Mucosa of descending colon (tissue), 3 donors: ENCODE data around the gene CELA2A. TPM values are rescaled to one million over a fixed set of nuclear protein-coding genes. Genes with fewer than 3 reads are reported as not detected.
A peak's percentile ranks its signal among the peaks of the same experiment; 100 is the strongest.
"Not testable (repeated sequence)": the region's sequence is repeated elsewhere in the genome, so short reads cannot be mapped to it uniquely, and the experiment has no call there.

ENCODE experiments used
- ATAC-seq: fragments of 200-7000 bp; cut with Tn5 transposase; one replicate; pipeline ENCODE4 v1.9.1; 2020; ENCODE audit warnings: mild to moderate bottlenecking, moderate library complexity
- DNase-seq, 3 donors: peaks; one replicate each; pipeline ENCODE4 v3.0.0-alpha.2; 2020
- H3K36me3 ChIP-seq: fragments of 200-600 bp; one replicate; pipeline ENCODE4 v1.8.0; 2021; ENCODE audit warnings: low read depth, mild to moderate bottlenecking
- H3K4me1 ChIP-seq: fragments of 200-600 bp; one replicate; pipeline ENCODE4 v1.8.0; 2021; ENCODE audit warnings: low read depth, mild to moderate bottlenecking
- H3K4me3 ChIP-seq: fragments of 200-600 bp; one replicate; pipeline ENCODE4 v1.8.0; 2021; ENCODE audit warnings: mild to moderate bottlenecking
- H3K9me3 ChIP-seq: fragments of 200-600 bp; one replicate; pipeline ENCODE4 v1.8.0; 2021; ENCODE audit warnings: mild to moderate bottlenecking
- intact Hi-C, 2 donors: fragments of 100-400 bp; cut with DNase I in 1 of 2; cut with micrococcal nuclease in 1 of 2; formaldehyde crosslinking; loops; one replicate each; pipeline versions ENCODE4 v1.11.0 to v1.11.1; 2022; cut with DNase I, micrococcal nuclease
- total RNA-seq, 3 donors: library from RNA; stranded (reverse); fragmentation: NEBNext Ultra II Directional in 2 of 3; extraction: Animal tissue kit (Norgen Biotek cat#: 25700) in 2 of 3; gene quantifications; one replicate each; pipeline versions ENCODE4 v1.2.1 to v1.2.4, GENCODE V29; 2021 to 2023
- TF ChIP-seq, protein P1 (sequence below): fragments of 200-600 bp; IDR thresholded peaks from one replicate; pipeline ENCODE4 v1.8.0; 2022; ENCODE audit warnings: antibody characterized with exemption, mild to moderate bottlenecking
- donor health status: DM: no; HTN: no; CAD: no; lungs with moderate emphysema.
- donor health status: DM: no; HTN: no; CAD: no.
- donor health status: DM: no; HTN: yes; CAD: no.

Gene CELA2A
- total RNA-seq, 3 donors from 2014 or later = not detected

- Histone ChIP-seq H3K9me3 (no peaks in the 10 kb centered on the region), H3K4me3 (no peak overlapping the region), H3K36me3 (no peaks in the 10 kb centered on the region), H3K4me1 (no peaks in the 10 kb centered on the region)
- intact Hi-C loops = no loop called here
- ATAC-seq (peak; percentile 33), DNase-seq (no peak)
- TF ChIP-seq, protein P1, sequence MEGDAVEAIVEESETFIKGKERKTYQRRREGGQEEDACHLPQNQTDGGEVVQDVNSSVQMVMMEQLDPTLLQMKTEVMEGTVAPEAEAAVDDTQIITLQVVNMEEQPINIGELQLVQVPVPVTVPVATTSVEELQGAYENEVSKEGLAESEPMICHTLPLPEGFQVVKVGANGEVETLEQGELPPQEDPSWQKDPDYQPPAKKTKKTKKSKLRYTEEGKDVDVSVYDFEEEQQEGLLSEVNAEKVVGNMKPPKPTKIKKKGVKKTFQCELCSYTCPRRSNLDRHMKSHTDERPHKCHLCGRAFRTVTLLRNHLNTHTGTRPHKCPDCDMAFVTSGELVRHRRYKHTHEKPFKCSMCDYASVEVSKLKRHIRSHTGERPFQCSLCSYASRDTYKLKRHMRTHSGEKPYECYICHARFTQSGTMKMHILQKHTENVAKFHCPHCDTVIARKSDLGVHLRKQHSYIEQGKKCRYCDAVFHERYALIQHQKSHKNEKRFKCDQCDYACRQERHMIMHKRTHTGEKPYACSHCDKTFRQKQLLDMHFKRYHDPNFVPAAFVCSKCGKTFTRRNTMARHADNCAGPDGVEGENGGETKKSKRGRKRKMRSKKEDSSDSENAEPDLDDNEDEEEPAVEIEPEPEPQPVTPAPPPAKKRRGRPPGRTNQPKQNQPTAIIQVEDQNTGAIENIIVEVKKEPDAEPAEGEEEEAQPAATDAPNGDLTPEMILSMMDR = no peak
Observed at GRCh38 chr1:15459771-15460707, 3.5 kb downstream of the CELA2A start.

DNA sequence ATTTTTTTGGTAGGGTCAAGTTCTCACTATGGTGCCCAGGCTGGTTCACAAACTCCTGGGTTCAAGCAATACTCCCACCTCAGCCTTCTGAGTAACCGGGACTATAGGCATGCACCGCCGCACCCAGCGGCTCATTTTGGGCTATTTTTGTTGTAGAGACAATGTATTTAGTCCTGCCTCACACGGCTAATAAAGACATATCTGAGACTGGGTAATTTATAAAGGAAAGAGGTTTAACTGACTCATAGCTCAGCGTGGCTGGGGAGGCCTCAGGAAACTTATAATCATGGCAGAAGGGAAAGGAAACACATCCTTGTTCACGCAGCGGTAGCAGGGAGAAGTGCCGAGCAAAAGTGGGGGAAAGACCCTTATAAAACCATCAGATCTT lies 4.2 kb downstream of the CELA2A start:
- intact Hi-C loops = no loop called here
- H3K36me3 ChIP-seq = no peaks in the 10 kb centered on the region
- H3K4me1 ChIP-seq = no peaks in the 10 kb centered on the region
- TF ChIP-seq, protein P1 = no peak
- no peak for DNase-seq
- H3K9me3 ChIP-seq = no peaks in the 10 kb centered on the region
- H3K4me3 ChIP-seq = no peak overlapping the region
- ATAC-seq = no peak

GRCh38 chr1:15463064-15463800 lies 6.7 kb downstream of the CELA2A start:
- H3K4me1 ChIP-seq, intact Hi-C loops, H3K36me3 ChIP-seq, ATAC-seq, DNase-seq, H3K9me3 ChIP-seq, H3K4me3 ChIP-seq: not testable (repeated sequence)

DNA sequence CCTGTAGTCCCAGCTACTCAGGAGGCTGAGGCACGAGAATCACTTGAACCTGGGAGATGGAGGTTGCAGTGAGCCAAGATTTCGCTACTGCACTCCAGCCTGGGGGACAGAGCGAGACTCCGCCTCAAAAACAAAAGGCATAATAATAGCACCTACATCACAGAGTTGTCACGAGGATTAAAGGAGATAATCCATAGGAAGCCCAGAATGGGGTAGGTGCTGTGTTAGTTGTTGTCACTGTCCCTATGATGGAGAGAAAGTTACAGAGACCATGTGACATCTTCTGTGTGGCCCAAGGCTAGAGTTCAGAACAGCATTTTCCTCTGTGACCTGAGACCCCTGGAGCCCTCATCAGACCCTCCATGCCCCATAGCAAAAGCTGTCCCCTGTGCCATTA lies 7.4 kb downstream of the CELA2A start:
- H3K4me3 ChIP-seq, DNase-seq, H3K36me3 ChIP-seq, H3K4me1 ChIP-seq, H3K9me3 ChIP-seq, intact Hi-C loops, ATAC-seq: not testable (repeated sequence)

DNA sequence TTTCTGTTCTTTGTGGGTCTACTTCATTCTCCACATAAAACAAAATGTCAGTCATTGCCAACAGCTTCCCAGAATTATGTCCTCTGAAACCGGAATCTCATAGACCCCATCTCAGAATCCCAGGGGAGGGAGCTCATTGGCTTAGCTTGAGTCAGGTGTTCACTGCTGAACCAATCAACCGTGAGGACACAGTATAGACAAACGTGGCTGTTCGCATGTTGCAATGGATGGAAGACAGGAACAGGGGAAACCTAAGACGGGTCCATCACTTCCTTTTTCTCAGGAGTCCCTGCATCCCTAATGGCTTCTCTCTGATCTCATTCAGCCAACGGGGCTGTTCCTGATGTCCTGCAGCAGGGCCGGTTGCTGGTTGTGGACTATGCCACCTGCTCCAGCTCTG lies 9.1 kb downstream of the CELA2A start:
- no peaks in the 10 kb centered on the region for H3K4me1 ChIP-seq
- intact Hi-C loops = no loop called here
- ATAC-seq (no peak), DNase-seq (no peak)
- H3K4me3 ChIP-seq = no peak overlapping the region
- TF ChIP-seq, protein P1 = no peak
- H3K36me3 ChIP-seq = no peaks in the 10 kb centered on the region
- H3K9me3 ChIP-seq = no peaks in the 10 kb centered on the region

DNA sequence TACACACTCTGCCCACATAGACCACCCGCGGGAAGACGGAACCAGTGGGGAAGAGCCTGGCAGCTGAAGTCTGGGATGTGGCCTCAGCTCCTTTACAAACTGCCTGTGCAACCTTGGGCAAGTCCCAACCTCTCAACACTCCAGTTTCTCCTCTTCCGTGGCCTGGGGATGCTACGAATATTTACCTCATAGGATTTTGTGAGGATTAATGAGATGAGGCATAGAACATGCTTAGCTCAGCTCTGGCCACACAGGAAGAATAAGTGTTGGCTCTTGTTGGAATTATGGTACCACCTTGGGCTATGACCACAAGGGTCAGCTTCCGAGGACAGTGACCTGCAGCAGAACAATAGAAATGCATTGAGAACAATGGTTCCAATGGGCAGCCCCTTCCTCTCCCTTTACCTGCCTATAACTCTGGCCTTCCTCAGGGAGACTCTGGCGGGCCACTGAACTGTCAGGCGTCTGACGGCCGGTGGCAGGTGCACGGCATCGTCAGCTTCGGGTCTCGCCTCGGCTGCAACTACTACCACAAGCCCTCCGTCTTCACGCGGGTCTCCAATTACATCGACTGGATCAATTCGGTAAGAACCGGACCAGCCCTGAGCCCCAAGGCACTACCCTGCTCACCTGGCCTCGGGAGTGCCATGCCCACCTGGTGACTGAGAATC lies 10.6 kb downstream of the CELA2A start:
- intact Hi-C loops, H3K4me3 ChIP-seq, ATAC-seq, H3K4me1 ChIP-seq, H3K36me3 ChIP-seq, DNase-seq, H3K9me3 ChIP-seq: not testable (repeated sequence)

GRCh38 chr1:15468145-15468544 lies 11.6 kb downstream of the CELA2A start:
- Histone ChIP-seq H3K9me3 (no peaks in the 10 kb centered on the region), H3K4me1 (no peaks in the 10 kb centered on the region), H3K4me3 (no peak overlapping the region), H3K36me3 (no peaks in the 10 kb centered on the region)
- intact Hi-C loops = no loop called here
- no peak for ATAC-seq
- DNase-seq = no peak
- TF ChIP-seq, protein P1 = no peak
